Gastrocnemius medialis (tissue), 4 donors: ENCODE results near the gene WDR43.

Experiments used
- POLR2A ChIP-seq, 2 donors: fragments of 450-650 bp; IDR thresholded peaks; one replicate each; pipeline ENCODE4 v1.6.1; 2017; ENCODE audit warnings: antibody characterized with exemption in 2 of 2, mild to moderate bottlenecking in 2 of 2, moderate library complexity in 2 of 2
- TF ChIP-seq, protein P1 (sequence below), 5 experiments: fragments of 450-650 bp in 3 of 5; fragments of 200-600 bp in 2 of 5; sonication (generic) in 2 of 5; IDR thresholded peaks in 4 of 5; conservative IDR thresholded peaks in 1 of 5; 1 replicate in 4 of 5; 2 replicates in 1 of 5; pipeline ENCODE4 v1.5.1; 2016 to 2019; ENCODE audit warnings: antibody characterized with exemption in 5 of 5, mild to moderate bottlenecking in 3 of 5, moderate library complexity in 3 of 5

DNA sequence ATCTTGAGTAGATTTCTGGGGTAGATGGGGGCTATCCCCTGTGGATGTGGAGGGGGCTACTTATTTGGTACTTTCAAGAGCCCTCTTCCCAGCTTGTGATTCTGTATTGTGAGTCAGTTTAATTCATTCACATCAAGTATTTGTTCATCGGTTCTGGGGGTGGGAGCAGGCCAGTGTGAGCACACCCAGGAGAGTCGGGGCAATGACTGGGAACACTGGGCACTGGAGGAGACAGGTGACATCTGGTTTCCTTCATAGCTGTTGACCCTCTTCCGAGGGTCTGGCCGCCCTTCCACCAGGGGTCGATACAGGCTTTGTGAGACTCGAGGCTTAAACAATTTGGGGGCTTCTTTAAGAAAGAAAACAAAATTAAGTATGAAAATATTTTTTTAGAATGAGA is 84.1 kb downstream of the WDR43 start:
- TF ChIP-seq, protein P1, sequence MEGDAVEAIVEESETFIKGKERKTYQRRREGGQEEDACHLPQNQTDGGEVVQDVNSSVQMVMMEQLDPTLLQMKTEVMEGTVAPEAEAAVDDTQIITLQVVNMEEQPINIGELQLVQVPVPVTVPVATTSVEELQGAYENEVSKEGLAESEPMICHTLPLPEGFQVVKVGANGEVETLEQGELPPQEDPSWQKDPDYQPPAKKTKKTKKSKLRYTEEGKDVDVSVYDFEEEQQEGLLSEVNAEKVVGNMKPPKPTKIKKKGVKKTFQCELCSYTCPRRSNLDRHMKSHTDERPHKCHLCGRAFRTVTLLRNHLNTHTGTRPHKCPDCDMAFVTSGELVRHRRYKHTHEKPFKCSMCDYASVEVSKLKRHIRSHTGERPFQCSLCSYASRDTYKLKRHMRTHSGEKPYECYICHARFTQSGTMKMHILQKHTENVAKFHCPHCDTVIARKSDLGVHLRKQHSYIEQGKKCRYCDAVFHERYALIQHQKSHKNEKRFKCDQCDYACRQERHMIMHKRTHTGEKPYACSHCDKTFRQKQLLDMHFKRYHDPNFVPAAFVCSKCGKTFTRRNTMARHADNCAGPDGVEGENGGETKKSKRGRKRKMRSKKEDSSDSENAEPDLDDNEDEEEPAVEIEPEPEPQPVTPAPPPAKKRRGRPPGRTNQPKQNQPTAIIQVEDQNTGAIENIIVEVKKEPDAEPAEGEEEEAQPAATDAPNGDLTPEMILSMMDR (IDR thresholded peaks at IDR 0.05 in 4 of 5, conservative IDR thresholded peaks at IDR 0.05 in 1 of 5): no peak
- no peak for TF ChIP-seq POLR2A (IDR thresholded peaks at IDR 0.05)
